ENCODE data around the gene A2ML1. TPM values are rescaled to one million over a fixed set of nuclear protein-coding genes. Genes with fewer than 3 reads are reported as not detected.
"Not testable (repeated sequence)": the region's sequence is repeated elsewhere in the genome, so short reads cannot be mapped to it uniquely, and the experiment has no call there.

The A2ML1 gene
- total RNA-seq, 4 donors from 2014 or later, result not detected

GRCh38 chr12:8914033-8914715 lies 91.8 kb downstream of the A2ML1 start, which contains the start of gene PHC1:
Gene PHC1, plus strand, starts transcription at chr12:8914509. Its CDS starts 3,169 bp downstream, at chr12:8917678.
- H3K36me3 ChIP-seq; in situ Hi-C loops (cut with MboI; ENCODE audit: low pct_ligation_motif_present in 1 of 4, low pct_unique_long_range_greater_than_20kb in 1 of 4, low sequenced_read_pairs in 3 of 4); H3K9me3 ChIP-seq; H3K27me3 ChIP-seq; intact Hi-C loops (cut with DNase I; ENCODE audit: low total_unique reads): not testable (repeated sequence)
- WGBS, 2 donors (ENCODE audit: low coverage in 1 of 2), result 0% methylated on average over 6 to 18 of the region's 57 CpGs
- peak; percentile 82 for DNase-seq
- peak within 1 kb of the TSS; percentile 86 to 93 (median 90) for H3K27ac ChIP-seq
- peak within 1 kb of the TSS; percentile 34 to 96 (median 74) for H3K4me3 ChIP-seq
- TF ChIP-seq, protein P1, sequence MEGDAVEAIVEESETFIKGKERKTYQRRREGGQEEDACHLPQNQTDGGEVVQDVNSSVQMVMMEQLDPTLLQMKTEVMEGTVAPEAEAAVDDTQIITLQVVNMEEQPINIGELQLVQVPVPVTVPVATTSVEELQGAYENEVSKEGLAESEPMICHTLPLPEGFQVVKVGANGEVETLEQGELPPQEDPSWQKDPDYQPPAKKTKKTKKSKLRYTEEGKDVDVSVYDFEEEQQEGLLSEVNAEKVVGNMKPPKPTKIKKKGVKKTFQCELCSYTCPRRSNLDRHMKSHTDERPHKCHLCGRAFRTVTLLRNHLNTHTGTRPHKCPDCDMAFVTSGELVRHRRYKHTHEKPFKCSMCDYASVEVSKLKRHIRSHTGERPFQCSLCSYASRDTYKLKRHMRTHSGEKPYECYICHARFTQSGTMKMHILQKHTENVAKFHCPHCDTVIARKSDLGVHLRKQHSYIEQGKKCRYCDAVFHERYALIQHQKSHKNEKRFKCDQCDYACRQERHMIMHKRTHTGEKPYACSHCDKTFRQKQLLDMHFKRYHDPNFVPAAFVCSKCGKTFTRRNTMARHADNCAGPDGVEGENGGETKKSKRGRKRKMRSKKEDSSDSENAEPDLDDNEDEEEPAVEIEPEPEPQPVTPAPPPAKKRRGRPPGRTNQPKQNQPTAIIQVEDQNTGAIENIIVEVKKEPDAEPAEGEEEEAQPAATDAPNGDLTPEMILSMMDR (IDR thresholded peaks at IDR 0.05), result peak; percentile 35 to 51 (median 43)
- H3K4me1 ChIP-seq, result peaks cover 6 to 30% (median 17%) of the 10 kb centered on the region in 4 donors

DNA sequence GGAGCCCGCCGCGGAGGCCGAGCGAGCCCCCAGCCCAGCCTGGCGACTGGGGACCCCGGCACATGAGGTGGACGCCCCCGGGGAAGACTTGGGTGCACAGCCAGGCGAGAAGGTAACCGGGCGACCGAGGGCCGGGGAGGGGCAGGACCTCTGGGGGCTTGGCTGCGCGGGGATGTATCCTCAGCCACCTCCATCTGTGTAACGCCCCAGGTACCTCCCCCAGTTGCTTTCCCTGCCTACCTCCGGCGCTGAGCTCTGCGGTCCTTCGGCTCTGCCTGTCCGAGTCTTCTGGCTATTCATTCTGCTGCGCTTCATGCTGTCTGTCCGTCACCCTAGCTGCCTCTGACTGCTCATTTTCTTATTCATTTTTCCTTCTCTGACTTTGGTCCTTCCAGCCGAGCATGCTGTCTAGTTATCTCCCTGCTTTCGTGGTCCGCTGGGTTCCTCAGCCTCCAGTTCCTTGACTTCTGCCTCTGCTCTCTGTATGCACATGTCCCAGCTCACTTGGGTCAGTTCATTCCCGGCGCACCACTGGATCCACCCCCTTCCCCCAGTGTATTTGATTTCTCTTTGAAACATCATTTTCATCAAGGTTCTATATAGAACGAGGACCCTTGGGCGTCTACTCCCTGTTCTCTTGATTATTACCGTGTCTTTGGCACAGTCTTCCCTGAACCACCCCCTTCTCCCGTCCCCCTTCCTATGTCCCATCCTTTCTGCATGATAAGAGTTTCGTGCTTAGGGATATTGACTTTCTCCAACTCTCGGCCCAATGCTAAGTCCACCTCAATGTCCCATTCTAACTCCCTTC lies 92.5 kb downstream of the A2ML1 start:
- H3K27me3 ChIP-seq, result no peaks in the 10 kb centered on the region
- intact Hi-C loops (cut with DNase I; ENCODE audit: low total_unique reads), result no loop called here
- no peaks in the 10 kb centered on the region for H3K36me3 ChIP-seq
- TF ChIP-seq, protein P1 (IDR thresholded peaks at IDR 0.05), result no peak
- no peak for TF ChIP-seq EP300 (IDR thresholded peaks at IDR 0.05; ENCODE audit: low read depth)
- TF ChIP-seq POLR2AphosphoS5 (IDR thresholded peaks at IDR 0.05), result no peak
- no peak for TF ChIP-seq POLR2A (IDR thresholded peaks at IDR 0.05)
- in situ Hi-C loops (cut with MboI; ENCODE audit: low pct_ligation_motif_present in 1 of 4, low pct_unique_long_range_greater_than_20kb in 1 of 4, low sequenced_read_pairs in 3 of 4), result no loop called here
- 3 to 6% methylated on average over 11 to 26 of the region's 35 CpGs for WGBS, 2 donors (ENCODE audit: low coverage in 1 of 2)
- peaks cover 6 to 30% (median 17%) of the 10 kb centered on the region in 4 donors for H3K4me1 ChIP-seq
- peak overlapping the region; percentile 86 to 93 (median 90) for H3K27ac ChIP-seq
- peak overlapping the region; percentile 29 to 96 (median 74) for H3K4me3 ChIP-seq
- peak; percentile 62 for DNase-seq
- H3K9me3 ChIP-seq, result no peaks in the 10 kb centered on the region

GRCh38 chr12:8916154-8916553 lies 93.7 kb downstream of the A2ML1 start:
- Histone ChIP-seq H3K9me3 (no peaks in the 10 kb centered on the region), H3K4me3 (no peak overlapping the region), H3K36me3 (no peaks in the 10 kb centered on the region), H3K4me1 (peaks cover 6 to 30% (median 17%) of the 10 kb centered on the region in 4 donors), H3K27me3 (no peaks in the 10 kb centered on the region), H3K27ac (no peak overlapping the region)
- no peak for DNase-seq
- in situ Hi-C loops (cut with MboI; ENCODE audit: low pct_ligation_motif_present in 1 of 4, low pct_unique_long_range_greater_than_20kb in 1 of 4, low sequenced_read_pairs in 3 of 4) (no loop called here), intact Hi-C loops (cut with DNase I; ENCODE audit: low total_unique reads) (no loop called here)
- TF ChIP-seq POLR2AphosphoS5 (IDR thresholded peaks at IDR 0.05) (no peak), POLR2A (IDR thresholded peaks at IDR 0.05) (no peak), EP300 (IDR thresholded peaks at IDR 0.05; ENCODE audit: low read depth) (no peak)
- TF ChIP-seq, protein P1 (IDR thresholded peaks at IDR 0.05), result no peak

DNA sequence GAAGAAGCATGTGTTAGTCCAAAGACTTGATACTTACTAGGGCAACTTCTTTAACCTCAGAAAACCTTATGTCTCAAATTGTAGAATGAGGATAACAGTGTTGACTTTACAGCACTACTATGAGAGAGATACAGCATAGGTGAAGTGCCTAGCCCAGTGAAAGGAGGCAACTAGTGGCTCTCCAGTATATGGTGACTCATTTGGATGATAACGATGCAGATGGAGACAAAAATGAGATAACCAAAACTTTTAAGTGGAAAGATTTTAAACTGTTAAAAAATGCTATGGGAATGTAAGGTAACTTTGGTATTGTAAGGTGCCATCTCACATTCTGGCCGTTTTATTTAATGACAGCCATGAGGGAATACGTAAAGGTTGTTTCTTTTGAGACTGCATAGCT lies 94.6 kb downstream of the A2ML1 start:
- intact Hi-C loops (cut with DNase I; ENCODE audit: low total_unique reads) (no loop called here), in situ Hi-C loops (cut with MboI; ENCODE audit: low pct_ligation_motif_present in 1 of 4, low pct_unique_long_range_greater_than_20kb in 1 of 4, low sequenced_read_pairs in 3 of 4) (no loop called here)
- 81 to 86% methylated on average over 3 of the region's 3 CpGs for WGBS, 2 donors (ENCODE audit: low coverage in 1 of 2)
- no peak for DNase-seq
- Histone ChIP-seq H3K27ac (no peak overlapping the region), H3K27me3 (no peaks in the 10 kb centered on the region), H3K9me3 (no peaks in the 10 kb centered on the region), H3K4me1 (peaks cover 6 to 30% (median 17%) of the 10 kb centered on the region in 4 donors), H3K36me3 (no peaks in the 10 kb centered on the region), H3K4me3 (no peak overlapping the region)
- TF ChIP-seq EP300 (IDR thresholded peaks at IDR 0.05; ENCODE audit: low read depth), result no peak
